IgD-negative memory B cell (primary cell): ENCODE results near the gene UTP3. TPM values are rescaled to one million over a fixed set of nuclear protein-coding genes. Genes with fewer than 3 reads are reported as not detected.
"Not testable (repeated sequence)": the region's sequence is repeated elsewhere in the genome, so short reads cannot be mapped to it uniquely, and the experiment has no call there.

Source experiments
- H3K27ac Mint-ChIP-seq, 3 donors: one replicate each; pipeline ENCODE4 v1.8.0; 2020 to 2022; ENCODE audit warnings: mild to moderate bottlenecking in 3 of 3, mixed read lengths in 3 of 3, moderate library complexity in 1 of 3
- H3K27me3 Mint-ChIP-seq: one replicate; pipeline ENCODE4 v1.8.0; 2021; ENCODE audit warnings: mixed read lengths
- H3K36me3 Mint-ChIP-seq: one replicate; pipeline ENCODE4 v1.8.0; 2020; ENCODE audit warnings: mild to moderate bottlenecking, mixed read lengths
- H3K4me1 Mint-ChIP-seq, 3 donors: one replicate each; pipeline ENCODE4 v1.8.0; 2020 to 2022; ENCODE audit warnings: mixed read lengths in 3 of 3, mild to moderate bottlenecking in 1 of 3
- H3K4me3 Mint-ChIP-seq, 4 donors: one replicate each; pipeline ENCODE4 v1.8.0; 2020 to 2022; ENCODE audit warnings: mild to moderate bottlenecking in 4 of 4, mixed read lengths in 4 of 4, moderate library complexity in 3 of 4
- H3K9me3 Mint-ChIP-seq, 3 donors: one replicate each; pipeline ENCODE4 v1.8.0; 2020 to 2021; ENCODE audit warnings: mixed read lengths in 3 of 3, mild to moderate bottlenecking in 1 of 3
- polyA plus RNA-seq: library from polyadenylated mRNA; unstranded; fragments of 300-500 nt; fragmentation: Illumina TruSeq; gene quantifications from one replicate; pipeline ENCODE4 v1.2.3, GENCODE V29; 2021

UTP3 gene
- polyA plus RNA-seq, 1 donor from 2014 or later: 15.9 TPM

GRCh38 chr4:70718811-70719604 lies 30.7 kb downstream of the UTP3 start:
- Mint-ChIP-seq H3K36me3 (no peaks in the 10 kb centered on the region), H3K27ac (no peak overlapping the region), H3K4me3 (no peak overlapping the region), H3K9me3 (no peaks in the 10 kb centered on the region), H3K27me3 (no peaks in the 10 kb centered on the region), H3K4me1 (peaks cover 34 to 39% (median 34%) of the 10 kb centered on the region in 3 donors)

DNA sequence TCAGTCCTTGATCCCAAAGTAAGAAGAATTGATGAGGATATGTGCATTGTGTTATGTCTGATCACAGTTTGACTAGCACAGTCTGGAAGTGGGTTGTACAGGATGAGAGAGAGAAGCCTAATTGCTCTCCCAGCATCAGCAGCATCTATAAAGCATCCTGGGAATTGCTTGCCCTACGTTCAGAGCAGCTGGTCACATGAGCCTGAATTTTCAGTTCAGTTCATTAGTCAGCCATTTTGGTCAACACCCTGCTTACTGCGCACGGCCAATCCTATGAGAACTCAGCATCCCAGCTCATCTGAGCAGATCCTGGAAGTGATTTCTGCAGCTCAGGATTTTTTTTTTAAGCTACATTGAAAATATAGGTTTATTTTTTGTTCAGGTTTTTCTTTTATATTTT lies 33.4 kb downstream of the UTP3 start, which contains the start of gene RUFY3:
RUFY3 (plus strand) TSS at position 218 of the 400 bp plus-strand sequence. CDS start 610 bp downstream, outside the sequence.
- peak within 1 kb of the TSS in 1 of 3 donors; percentile 31 for H3K27ac Mint-ChIP-seq
- H3K36me3 Mint-ChIP-seq: no peaks in the 10 kb centered on the region
- H3K4me3 Mint-ChIP-seq: no peak within 1 kb of the TSS
- H3K27me3 Mint-ChIP-seq: no peaks in the 10 kb centered on the region
- peaks cover 14 to 25% (median 18%) of the 10 kb centered on the region in 3 donors for H3K4me1 Mint-ChIP-seq
- H3K9me3 Mint-ChIP-seq: no peaks in the 10 kb centered on the region

DNA sequence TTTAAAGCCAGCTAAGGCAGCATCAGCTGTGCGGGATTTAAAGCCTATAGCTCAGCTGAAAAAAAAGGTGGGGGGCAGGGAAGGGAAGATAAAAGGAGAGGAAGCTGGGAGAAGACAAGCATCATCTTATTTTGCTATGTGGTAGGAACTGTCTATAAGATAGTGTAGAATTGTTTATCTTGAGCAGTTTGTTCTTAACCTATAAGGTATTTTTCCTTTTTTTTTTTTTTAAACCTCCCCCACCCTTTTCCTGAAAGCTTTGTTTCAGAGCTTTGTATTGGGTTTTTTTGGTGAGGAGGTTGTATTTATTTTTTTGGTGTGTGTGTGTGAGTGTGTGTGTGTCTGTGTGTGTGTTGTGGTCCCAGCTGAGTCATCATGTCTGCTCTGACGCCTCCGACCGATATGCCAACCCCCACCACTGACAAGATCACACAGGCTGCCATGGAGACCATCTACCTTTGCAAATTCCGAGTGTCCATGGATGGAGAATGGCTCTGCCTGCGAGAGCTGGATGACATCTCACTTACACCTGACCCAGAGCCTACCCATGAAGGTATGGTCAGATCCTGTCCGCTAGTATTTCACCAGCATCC lies 34.0 kb downstream of the UTP3 start:
- Mint-ChIP-seq H3K27ac (peak overlapping the region in 1 of 3 donors; percentile 31), H3K4me1 (peaks cover 9 to 23% (median 16%) of the 10 kb centered on the region in 3 donors), H3K36me3 (no peaks in the 10 kb centered on the region), H3K9me3 (no peaks in the 10 kb centered on the region), H3K4me3 (no peak overlapping the region), H3K27me3 (no peaks in the 10 kb centered on the region)

DNA sequence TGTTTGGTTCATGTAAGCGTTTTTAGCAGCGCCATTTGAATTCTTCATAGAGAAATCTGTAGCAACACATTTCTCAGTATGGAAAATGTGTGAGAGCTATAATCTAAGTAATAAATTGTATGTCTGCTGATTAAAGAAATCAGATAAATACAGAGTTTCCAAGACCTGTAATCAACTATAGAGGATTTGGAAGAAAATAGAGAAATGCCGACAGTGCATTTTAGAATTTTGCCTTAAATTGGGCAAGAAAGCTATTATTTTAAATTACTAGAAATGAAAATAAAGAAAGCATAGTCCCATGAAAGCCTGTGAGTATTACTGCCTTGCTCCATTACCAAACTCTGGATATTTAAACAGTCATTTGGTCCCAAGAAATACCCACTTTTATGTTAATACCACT lies 36.1 kb downstream of the UTP3 start:
- Mint-ChIP-seq H3K4me1 (peaks cover 6 to 20% (median 14%) of the 10 kb centered on the region in 3 donors), H3K9me3 (no peaks in the 10 kb centered on the region), H3K27me3 (no peaks in the 10 kb centered on the region), H3K4me3 (no peak overlapping the region), H3K36me3 (no peaks in the 10 kb centered on the region), H3K27ac (no peak overlapping the region)

- Mint-ChIP-seq H3K27ac (no peak overlapping the region), H3K4me3 (no peak overlapping the region), H3K27me3 (no peaks in the 10 kb centered on the region), H3K9me3 (no peaks in the 10 kb centered on the region), H3K4me1 (peaks cover 4 to 18% (median 10%) of the 10 kb centered on the region in 3 donors), H3K36me3 (no peaks in the 10 kb centered on the region)
Observed at GRCh38 chr4:70725633-70726032, 37.3 kb downstream of the UTP3 start.

GRCh38 chr4:70726515-70726914 lies 38.2 kb downstream of the UTP3 start:
- H3K4me1 Mint-ChIP-seq: peaks cover 7 to 22% (median 9%) of the 10 kb centered on the region in 3 donors
- H3K9me3 Mint-ChIP-seq, H3K27ac Mint-ChIP-seq, H3K4me3 Mint-ChIP-seq, H3K36me3 Mint-ChIP-seq, H3K27me3 Mint-ChIP-seq: not testable (repeated sequence)

GRCh38 chr4:70728091-70728490 lies 39.8 kb downstream of the UTP3 start:
- Mint-ChIP-seq H3K36me3 (no peaks in the 10 kb centered on the region), H3K27ac (no peak overlapping the region), H3K4me1 (peaks cover 11 to 18% (median 14%) of the 10 kb centered on the region in 3 donors), H3K9me3 (no peaks in the 10 kb centered on the region), H3K27me3 (no peaks in the 10 kb centered on the region), H3K4me3 (no peak overlapping the region)

GRCh38 chr4:70732878-70733277 lies 44.5 kb downstream of the UTP3 start:
- not testable (repeated sequence) for H3K9me3 Mint-ChIP-seq, H3K27me3 Mint-ChIP-seq, H3K36me3 Mint-ChIP-seq
- peak overlapping the region in 1 of 3 donors; percentile 71 for H3K27ac Mint-ChIP-seq
- H3K4me1 Mint-ChIP-seq: peaks cover 30 to 42% (median 35%) of the 10 kb centered on the region in 3 donors
- peak overlapping the region in 1 of 4 donors; percentile 45 for H3K4me3 Mint-ChIP-seq

GRCh38 chr4:70734168-70734954 lies 46.0 kb downstream of the UTP3 start:
- Mint-ChIP-seq H3K27me3 (no peaks in the 10 kb centered on the region), H3K9me3 (no peaks in the 10 kb centered on the region), H3K27ac (peak overlapping the region; percentile 15 to 95 (median 76)), H3K4me1 (peaks cover 25 to 42% (median 35%) of the 10 kb centered on the region in 3 donors), H3K4me3 (peak overlapping the region; percentile 34 to 91 (median 74)), H3K36me3 (no peaks in the 10 kb centered on the region)

GRCh38 chr4:70734971-70735370 lies 46.6 kb downstream of the UTP3 start:
- Mint-ChIP-seq H3K36me3 (no peaks in the 10 kb centered on the region), H3K4me1 (peaks cover 25 to 43% (median 35%) of the 10 kb centered on the region in 3 donors), H3K27ac (peak overlapping the region; percentile 15 to 95 (median 76)), H3K4me3 (peak overlapping the region; percentile 34 to 91 (median 74)), H3K27me3 (no peaks in the 10 kb centered on the region), H3K9me3 (no peaks in the 10 kb centered on the region)

DNA sequence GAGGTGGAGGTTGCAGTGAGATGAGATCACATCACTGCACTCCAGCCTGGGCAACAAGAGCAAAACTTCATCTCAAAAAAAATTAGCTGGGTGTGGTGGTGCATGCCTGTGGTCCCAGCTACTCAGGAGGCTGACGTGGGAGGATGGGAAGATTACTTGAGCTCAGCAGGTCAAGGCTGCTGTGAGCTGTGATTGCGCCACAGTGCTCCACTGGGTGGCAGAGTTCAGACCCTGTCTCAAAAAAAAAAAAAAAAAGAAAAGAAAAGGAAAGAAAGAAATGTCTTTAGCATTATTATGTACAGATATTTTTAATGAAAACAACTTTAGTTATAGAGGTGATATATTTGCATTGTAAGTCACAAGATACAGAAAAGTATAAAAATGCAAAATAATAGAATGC lies 47.6 kb downstream of the UTP3 start:
- not testable (repeated sequence) for H3K36me3 Mint-ChIP-seq, H3K27me3 Mint-ChIP-seq, H3K9me3 Mint-ChIP-seq
- Mint-ChIP-seq H3K4me3 (peak overlapping the region in 3 of 4 donors; percentile 29 to 76 (median 63)), H3K27ac (peak overlapping the region in 2 of 3 donors; percentile 52 to 78), H3K4me1 (peaks cover 25 to 42% (median 36%) of the 10 kb centered on the region in 3 donors)

GRCh38 chr4:70737006-70737405 lies 48.7 kb downstream of the UTP3 start:
- Mint-ChIP-seq H3K36me3 (no peaks in the 10 kb centered on the region), H3K27ac (no peak overlapping the region), H3K4me3 (peak overlapping the region in 2 of 4 donors; percentile 17 to 55), H3K27me3 (no peaks in the 10 kb centered on the region), H3K4me1 (peaks cover 23 to 35% (median 31%) of the 10 kb centered on the region in 3 donors), H3K9me3 (no peaks in the 10 kb centered on the region)

DNA sequence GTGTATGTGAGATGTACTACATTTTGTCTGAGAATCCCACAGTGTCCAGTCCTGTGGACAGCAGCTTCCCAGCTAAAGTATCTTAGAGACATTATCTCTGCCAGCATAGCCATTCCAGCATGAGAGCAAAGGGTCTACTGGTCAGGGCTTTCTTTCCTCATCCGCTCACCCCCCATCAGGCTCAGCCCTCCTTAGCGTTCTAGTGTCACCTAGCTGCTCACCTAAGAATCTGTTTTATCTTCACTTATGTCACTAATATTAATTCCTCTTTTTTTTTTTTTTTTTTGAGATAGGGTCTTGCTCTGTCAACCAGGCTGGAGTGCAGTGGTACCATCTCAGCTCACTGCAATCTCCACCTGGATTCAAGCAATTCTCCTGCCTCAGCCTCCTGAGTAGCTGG lies 49.1 kb downstream of the UTP3 start:
- Mint-ChIP-seq H3K4me1 (peaks cover 21 to 33% (median 27%) of the 10 kb centered on the region in 3 donors), H3K36me3 (no peaks in the 10 kb centered on the region), H3K4me3 (peak overlapping the region in 1 of 4 donors; percentile 55), H3K27me3 (no peaks in the 10 kb centered on the region), H3K27ac (peak overlapping the region in 1 of 3 donors; percentile 53), H3K9me3 (no peaks in the 10 kb centered on the region)

GRCh38 chr4:70739496-70740337 lies 51.4 kb downstream of the UTP3 start:
- no peaks in the 10 kb centered on the region for H3K9me3 Mint-ChIP-seq
- H3K36me3 Mint-ChIP-seq: no peaks in the 10 kb centered on the region
- no peak overlapping the region for H3K27ac Mint-ChIP-seq
- H3K4me1 Mint-ChIP-seq: peaks cover 19 to 24% (median 23%) of the 10 kb centered on the region in 3 donors
- H3K4me3 Mint-ChIP-seq: no peak overlapping the region
- H3K27me3 Mint-ChIP-seq: no peaks in the 10 kb centered on the region
